ENCODE results near the gene ANK3. TPM values are rescaled to one million over a fixed set of nuclear protein-coding genes. Genes with fewer than 3 reads are reported as not detected.

ANK3 gene
- total RNA-seq, 3 donors from 2014 or later: 10.2 to 93.2 (median 57.4) TPM

GRCh38 chr10:60298408-60299389 is 91.0 kb downstream of the ANK3 start:
- intact Hi-C loops (cut with DNase I; ENCODE audit: low total_unique reads): no loop called here
- TF ChIP-seq, protein P1, sequence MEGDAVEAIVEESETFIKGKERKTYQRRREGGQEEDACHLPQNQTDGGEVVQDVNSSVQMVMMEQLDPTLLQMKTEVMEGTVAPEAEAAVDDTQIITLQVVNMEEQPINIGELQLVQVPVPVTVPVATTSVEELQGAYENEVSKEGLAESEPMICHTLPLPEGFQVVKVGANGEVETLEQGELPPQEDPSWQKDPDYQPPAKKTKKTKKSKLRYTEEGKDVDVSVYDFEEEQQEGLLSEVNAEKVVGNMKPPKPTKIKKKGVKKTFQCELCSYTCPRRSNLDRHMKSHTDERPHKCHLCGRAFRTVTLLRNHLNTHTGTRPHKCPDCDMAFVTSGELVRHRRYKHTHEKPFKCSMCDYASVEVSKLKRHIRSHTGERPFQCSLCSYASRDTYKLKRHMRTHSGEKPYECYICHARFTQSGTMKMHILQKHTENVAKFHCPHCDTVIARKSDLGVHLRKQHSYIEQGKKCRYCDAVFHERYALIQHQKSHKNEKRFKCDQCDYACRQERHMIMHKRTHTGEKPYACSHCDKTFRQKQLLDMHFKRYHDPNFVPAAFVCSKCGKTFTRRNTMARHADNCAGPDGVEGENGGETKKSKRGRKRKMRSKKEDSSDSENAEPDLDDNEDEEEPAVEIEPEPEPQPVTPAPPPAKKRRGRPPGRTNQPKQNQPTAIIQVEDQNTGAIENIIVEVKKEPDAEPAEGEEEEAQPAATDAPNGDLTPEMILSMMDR (IDR thresholded peaks at IDR 0.05): no peak
- TF ChIP-seq POLR2AphosphoS5 (IDR thresholded peaks at IDR 0.05): no peak
- no peak for TF ChIP-seq POLR2A (IDR thresholded peaks at IDR 0.05)
- no peaks in the 10 kb centered on the region for H3K36me3 ChIP-seq
- H3K27me3 ChIP-seq: no peaks in the 10 kb centered on the region
- no peaks in the 10 kb centered on the region for H3K4me1 ChIP-seq
- H3K4me3 ChIP-seq: no peak overlapping the region
- no peak overlapping the region for H3K27ac ChIP-seq
- no peaks in the 10 kb centered on the region for H3K9me3 ChIP-seq
- no peak for DNase-seq (ENCODE audit: low spot score in 2 of 2)

- intact Hi-C loops (cut with DNase I; ENCODE audit: low total_unique reads): no loop called here
- Histone ChIP-seq H3K27ac (no peak overlapping the region), H3K27me3 (no peaks in the 10 kb centered on the region), H3K9me3 (no peaks in the 10 kb centered on the region), H3K4me1 (no peaks in the 10 kb centered on the region), H3K36me3 (no peaks in the 10 kb centered on the region), H3K4me3 (no peak overlapping the region)
- no peak for DNase-seq (ENCODE audit: low spot score in 2 of 2)
- no peak for TF ChIP-seq POLR2AphosphoS5 (IDR thresholded peaks at IDR 0.05)
- no peak for TF ChIP-seq POLR2A (IDR thresholded peaks at IDR 0.05)
- TF ChIP-seq, protein P1 (IDR thresholded peaks at IDR 0.05): no peak
Measured at GRCh38 chr10:60296073-60296472, 93.6 kb downstream of the ANK3 start.

GRCh38 chr10:60295028-60295937 is 94.4 kb downstream of the ANK3 start:
- Histone ChIP-seq H3K36me3 (no peaks in the 10 kb centered on the region), H3K27ac (no peak overlapping the region), H3K4me3 (no peak overlapping the region), H3K4me1 (no peaks in the 10 kb centered on the region), H3K9me3 (no peaks in the 10 kb centered on the region), H3K27me3 (no peaks in the 10 kb centered on the region)
- DNase-seq (ENCODE audit: low spot score in 2 of 2): no peak
- TF ChIP-seq POLR2A (IDR thresholded peaks at IDR 0.05): no peak
- no peak for TF ChIP-seq POLR2AphosphoS5 (IDR thresholded peaks at IDR 0.05)
- TF ChIP-seq, protein P1 (IDR thresholded peaks at IDR 0.05): no peak
- intact Hi-C loops (cut with DNase I; ENCODE audit: low total_unique reads): no loop called here

DNA sequence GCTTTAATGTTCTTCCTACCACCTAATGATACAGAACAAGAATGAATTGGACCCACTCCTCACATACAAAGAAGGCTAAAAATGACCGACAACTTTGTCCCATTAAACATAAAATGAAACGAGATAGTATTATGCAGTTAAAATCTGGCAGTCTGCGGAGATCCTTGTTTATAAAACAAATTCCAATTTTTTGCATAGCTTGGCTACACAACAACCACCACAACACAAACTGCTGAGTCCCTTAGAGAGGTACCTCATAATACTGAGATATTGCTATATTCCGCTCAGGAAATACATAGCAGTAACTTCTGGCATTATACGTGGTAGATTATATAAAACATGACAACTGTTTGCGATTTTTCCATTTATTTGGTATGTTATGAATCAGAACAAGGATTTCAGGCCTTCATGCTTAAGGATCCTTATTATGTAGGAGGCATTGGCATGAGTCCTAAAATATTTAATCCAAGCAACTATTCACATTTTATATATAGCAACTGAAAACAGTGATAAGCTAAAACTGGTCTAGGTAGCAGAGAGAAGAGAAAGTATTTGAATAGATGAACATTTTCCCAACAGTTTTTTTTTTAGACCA is 96.0 kb downstream of the ANK3 start:
- TF ChIP-seq POLR2A (IDR thresholded peaks at IDR 0.05) (no peak), POLR2AphosphoS5 (IDR thresholded peaks at IDR 0.05) (no peak)
- TF ChIP-seq, protein P1 (IDR thresholded peaks at IDR 0.05): no peak

More for the DNA sequence above, 96.0 kb downstream of the ANK3 start:
- Histone ChIP-seq H3K27me3 (no peaks in the 10 kb centered on the region), H3K4me1 (no peaks in the 10 kb centered on the region), H3K9me3 (no peaks in the 10 kb centered on the region), H3K36me3 (no peaks in the 10 kb centered on the region), H3K27ac (no peak overlapping the region), H3K4me3 (no peak overlapping the region)
- intact Hi-C loops (cut with DNase I; ENCODE audit: low total_unique reads): no loop called here
- no peak for DNase-seq (ENCODE audit: low spot score in 2 of 2)

All from breast epithelium (tissue), 4 donors.